ENCODE data around the gene HOMER1. TPM values are rescaled to one million over a fixed set of nuclear protein-coding genes. Genes with fewer than 3 reads are reported as not detected.

Gene HOMER1
- total RNA-seq, 1 experiment from 2014 or later: 17.2 TPM

DNA sequence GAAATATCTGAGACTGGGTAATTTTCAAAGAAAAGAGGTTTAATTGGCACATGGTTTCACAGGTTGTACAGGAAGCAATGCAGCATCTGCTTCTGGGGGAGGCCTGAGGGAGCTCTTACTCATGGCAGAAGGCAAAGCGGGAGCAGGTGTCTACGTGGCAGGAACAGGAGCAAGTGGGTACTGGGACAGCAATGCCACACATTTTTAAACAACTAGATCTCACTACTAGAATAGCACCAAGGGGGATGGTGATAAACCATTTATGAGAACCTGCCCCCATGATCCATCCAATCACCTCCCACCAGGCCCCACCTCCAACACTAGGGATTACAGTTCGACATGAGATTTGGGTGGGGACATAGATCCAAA, 47.6 kb upstream of the HOMER1 start:
- intact Hi-C loops (cut with micrococcal nuclease): no loop called here
- no peaks in the 10 kb centered on the region for H3K9me3 Mint-ChIP-seq (ENCODE audit: unreplicated experiment)
- H3K4me1 Mint-ChIP-seq (ENCODE audit: insufficient read depth, unreplicated experiment): peaks cover 20% of the 10 kb centered on the region
- no peaks in the 10 kb centered on the region for H3K27me3 Mint-ChIP-seq (ENCODE audit: insufficient read depth, unreplicated experiment)
- no peak overlapping the region for H3K27ac Mint-ChIP-seq (ENCODE audit: low read depth, unreplicated experiment)
- CTCF ChIA-PET: interaction anchor here (1.9 kb wide), 1 partner anchor 522 kb away, joined by 6 read pairs; no protein-coding TSS in a partner anchor
- DNase-seq (ENCODE audit: unreplicated experiment): no peak
- POLR2A ChIA-PET: no interaction called here
- BruUV-seq (replicated peaks): no TSS peak
- no peak overlapping the region for H3K4me3 Mint-ChIP-seq (ENCODE audit: unreplicated experiment)
- TF ChIP-seq, protein P1, sequence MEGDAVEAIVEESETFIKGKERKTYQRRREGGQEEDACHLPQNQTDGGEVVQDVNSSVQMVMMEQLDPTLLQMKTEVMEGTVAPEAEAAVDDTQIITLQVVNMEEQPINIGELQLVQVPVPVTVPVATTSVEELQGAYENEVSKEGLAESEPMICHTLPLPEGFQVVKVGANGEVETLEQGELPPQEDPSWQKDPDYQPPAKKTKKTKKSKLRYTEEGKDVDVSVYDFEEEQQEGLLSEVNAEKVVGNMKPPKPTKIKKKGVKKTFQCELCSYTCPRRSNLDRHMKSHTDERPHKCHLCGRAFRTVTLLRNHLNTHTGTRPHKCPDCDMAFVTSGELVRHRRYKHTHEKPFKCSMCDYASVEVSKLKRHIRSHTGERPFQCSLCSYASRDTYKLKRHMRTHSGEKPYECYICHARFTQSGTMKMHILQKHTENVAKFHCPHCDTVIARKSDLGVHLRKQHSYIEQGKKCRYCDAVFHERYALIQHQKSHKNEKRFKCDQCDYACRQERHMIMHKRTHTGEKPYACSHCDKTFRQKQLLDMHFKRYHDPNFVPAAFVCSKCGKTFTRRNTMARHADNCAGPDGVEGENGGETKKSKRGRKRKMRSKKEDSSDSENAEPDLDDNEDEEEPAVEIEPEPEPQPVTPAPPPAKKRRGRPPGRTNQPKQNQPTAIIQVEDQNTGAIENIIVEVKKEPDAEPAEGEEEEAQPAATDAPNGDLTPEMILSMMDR (IDR thresholded peaks at IDR 0.05; ENCODE audit: unreplicated experiment): no peak
- H3K36me3 Mint-ChIP-seq (ENCODE audit: insufficient read depth, unreplicated experiment): no peaks in the 10 kb centered on the region

DNA sequence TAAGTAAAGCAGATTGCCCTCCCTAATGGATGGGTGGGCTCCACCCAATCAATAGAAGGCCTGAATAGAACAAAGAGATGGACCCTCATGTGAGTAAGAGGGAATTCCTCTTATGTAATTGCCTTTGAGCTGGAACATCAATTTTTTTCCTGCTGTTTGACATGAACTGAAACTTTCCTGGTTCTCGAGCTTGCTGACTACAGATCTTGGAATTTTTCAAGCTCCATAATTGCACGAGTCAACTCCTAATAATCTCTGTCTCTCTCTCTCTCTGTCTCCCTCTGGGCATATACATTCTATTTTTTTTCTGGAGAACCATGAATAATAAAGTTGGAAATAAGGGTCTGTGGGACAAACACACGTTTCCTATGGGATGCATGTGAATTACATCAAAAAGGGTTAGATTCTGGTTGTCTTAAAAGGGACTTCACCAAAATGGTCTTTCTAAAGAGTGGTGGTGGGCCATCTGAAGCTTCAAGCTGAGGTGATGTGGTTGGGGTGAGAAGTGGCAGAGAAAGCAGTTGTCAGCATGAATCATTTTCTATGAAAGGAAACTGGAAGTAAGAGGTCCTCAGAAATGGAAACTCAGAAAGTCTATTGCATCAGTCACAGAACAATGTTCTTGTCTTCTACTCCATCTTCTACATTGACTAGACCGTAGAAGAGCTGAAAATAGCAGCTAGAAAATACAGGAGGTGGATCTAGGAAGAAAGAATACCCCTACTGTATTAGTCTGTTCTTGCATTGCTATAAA, 47.0 kb upstream of the HOMER1 start:
- CTCF ChIA-PET: interaction anchor here (0.6 to 1.9 kb wide), 3 partner anchors 25 to 523 kb away, joined by 3 to 6 read pairs (median 3); no protein-coding TSS in a partner anchor
- H3K27ac Mint-ChIP-seq (ENCODE audit: low read depth, unreplicated experiment): no peak overlapping the region

DNA sequence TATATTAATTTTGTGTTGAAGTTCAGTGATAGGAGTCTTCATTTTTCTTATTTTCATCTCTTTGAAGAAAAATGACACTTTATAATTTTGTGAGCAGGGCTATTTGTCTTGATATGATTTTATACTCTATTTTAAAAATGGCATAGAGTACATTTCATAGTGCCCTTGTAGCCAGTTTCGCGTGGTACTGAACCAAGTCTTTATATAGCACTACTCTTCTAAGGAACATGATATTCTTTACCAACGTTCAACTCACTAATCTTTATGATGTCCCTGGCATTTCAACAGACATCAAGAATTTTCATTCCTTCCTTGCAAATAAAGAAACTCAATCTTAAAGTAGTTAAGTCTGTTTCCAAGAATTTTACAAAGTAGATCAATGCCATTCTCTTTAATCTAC, 41.5 kb upstream of the HOMER1 start:
- no peaks in the 10 kb centered on the region for H3K27me3 Mint-ChIP-seq (ENCODE audit: insufficient read depth, unreplicated experiment)
- POLR2A ChIA-PET: no interaction called here
- TF ChIP-seq, protein P1 (IDR thresholded peaks at IDR 0.05; ENCODE audit: unreplicated experiment): no peak

More for the DNA sequence above, 47.0 kb upstream of the HOMER1 start:
- Mint-ChIP-seq H3K9me3 (ENCODE audit: unreplicated experiment) (no peaks in the 10 kb centered on the region), H3K4me3 (ENCODE audit: unreplicated experiment) (no peak overlapping the region), H3K27me3 (ENCODE audit: insufficient read depth, unreplicated experiment) (no peaks in the 10 kb centered on the region), H3K4me1 (ENCODE audit: insufficient read depth, unreplicated experiment) (peaks cover 20% of the 10 kb centered on the region), H3K36me3 (ENCODE audit: insufficient read depth, unreplicated experiment) (no peaks in the 10 kb centered on the region)
- POLR2A ChIA-PET: interaction anchor here (0.5 kb wide), 1 partner anchor 127 kb away, joined by 3 read pairs; no protein-coding TSS in a partner anchor
- TF ChIP-seq, protein P1 (IDR thresholded peaks at IDR 0.05; ENCODE audit: unreplicated experiment): no peak
- intact Hi-C loops (cut with micrococcal nuclease): no loop called here
- DNase-seq (ENCODE audit: unreplicated experiment): no peak
- BruUV-seq (replicated peaks): no TSS peak

DNA sequence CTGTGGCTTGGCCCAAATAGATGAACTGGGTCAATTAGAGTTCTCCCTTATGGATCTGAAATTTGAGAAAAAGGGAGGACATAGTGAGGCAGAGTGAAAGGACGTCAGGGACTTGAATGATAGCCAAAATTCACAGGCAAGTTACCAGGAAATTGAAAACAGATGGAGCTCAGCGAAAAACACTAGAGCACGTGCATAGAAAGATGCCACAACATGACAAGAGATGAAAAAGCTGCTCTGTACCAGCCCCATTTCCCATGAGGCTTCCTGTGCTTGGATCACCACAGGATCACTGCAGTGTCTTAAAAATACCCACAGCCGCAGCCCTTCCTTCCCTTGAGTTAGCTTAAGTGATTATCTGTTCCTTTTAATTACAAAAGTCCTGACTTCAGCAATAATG, 39.0 kb upstream of the HOMER1 start:
- Mint-ChIP-seq H3K4me3 (ENCODE audit: unreplicated experiment) (no peak overlapping the region), H3K9me3 (ENCODE audit: unreplicated experiment) (no peaks in the 10 kb centered on the region), H3K36me3 (ENCODE audit: insufficient read depth, unreplicated experiment) (no peaks in the 10 kb centered on the region), H3K4me1 (ENCODE audit: insufficient read depth, unreplicated experiment) (peaks cover 2% of the 10 kb centered on the region), H3K27me3 (ENCODE audit: insufficient read depth, unreplicated experiment) (no peaks in the 10 kb centered on the region), H3K27ac (ENCODE audit: low read depth, unreplicated experiment) (no peak overlapping the region)
- DNase-seq (ENCODE audit: unreplicated experiment): no peak
- intact Hi-C loops (cut with micrococcal nuclease): no loop called here
- CTCF ChIA-PET: interaction anchor here (2.1 kb wide), 1 partner anchor 305 kb away, joined by 10 read pairs; no protein-coding TSS in a partner anchor
- BruUV-seq (replicated peaks): no TSS peak
- TF ChIP-seq, protein P1 (IDR thresholded peaks at IDR 0.05; ENCODE audit: unreplicated experiment): no peak
- POLR2A ChIA-PET: interaction anchor here (0.7 kb wide), 1 partner anchor 305 kb away, joined by 3 read pairs; no protein-coding TSS in a partner anchor

More for the DNA sequence above, 41.5 kb upstream of the HOMER1 start:
- BruUV-seq (replicated peaks): no TSS peak
- no peak overlapping the region for H3K4me3 Mint-ChIP-seq (ENCODE audit: unreplicated experiment)
- intact Hi-C loops (cut with micrococcal nuclease): no loop called here
- H3K4me1 Mint-ChIP-seq (ENCODE audit: insufficient read depth, unreplicated experiment): peaks cover 3% of the 10 kb centered on the region
- no peaks in the 10 kb centered on the region for H3K9me3 Mint-ChIP-seq (ENCODE audit: unreplicated experiment)
- H3K36me3 Mint-ChIP-seq (ENCODE audit: insufficient read depth, unreplicated experiment): no peaks in the 10 kb centered on the region
- CTCF ChIA-PET: interaction anchor here (0.6 to 1.3 kb wide), 2 partner anchors 302 to 528 kb away, joined by 3 to 5 read pairs; no protein-coding TSS in a partner anchor
- no peak for DNase-seq (ENCODE audit: unreplicated experiment)
- no peak overlapping the region for H3K27ac Mint-ChIP-seq (ENCODE audit: low read depth, unreplicated experiment)

Data from MCF 10A (cell line).